GM13976 (cell line): ENCODE measurements around the gene IL36B.

ENCODE experiments used
- DNase-seq: peaks from one replicate; pipeline ENCODE4 v3.0.0; 2012; ENCODE audit warnings: low spot score
- in situ Hi-C: fragments of 300-500 bp; cut with MboI; formaldehyde crosslinking; loops from one replicate; pipeline ENCODE4 v1.12.0; 2022; ENCODE audit warnings: low sequenced_read_pairs, mixed read lengths, inconsistent platforms; ENCODE audit not compliant: unreplicated experiment
- TF ChIP-seq, protein P1 (sequence below): IDR thresholded peaks from 2 replicates; pipeline ENCODE4 v1.5.1; 2012; ENCODE audit warnings: borderline replicate concordance, mild to moderate bottlenecking; ENCODE audit not compliant: insufficient read depth; ENCODE audit errors: extremely low read depth, missing control alignments, control extremely low read depth

IL36B gene

DNA sequence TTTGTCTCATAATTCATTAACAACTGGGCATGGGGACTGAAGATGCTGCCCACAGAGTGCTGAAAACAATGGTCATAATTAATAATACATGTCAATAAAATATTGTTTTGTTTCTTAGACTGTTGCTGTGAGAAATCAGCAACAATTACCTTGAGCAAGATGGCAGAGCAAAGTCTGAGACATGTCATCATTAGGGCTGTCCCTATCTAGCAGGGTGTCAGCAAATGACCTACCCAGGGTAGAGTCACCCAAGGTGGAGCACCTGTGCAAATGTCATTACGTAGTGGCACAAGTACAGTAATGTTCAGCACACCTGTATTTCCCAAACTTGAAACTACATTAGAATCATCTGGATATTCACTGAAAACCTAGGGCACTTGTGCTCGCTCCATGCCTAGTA lies 58.0 kb downstream of the IL36B start:
- TF ChIP-seq, protein P1, sequence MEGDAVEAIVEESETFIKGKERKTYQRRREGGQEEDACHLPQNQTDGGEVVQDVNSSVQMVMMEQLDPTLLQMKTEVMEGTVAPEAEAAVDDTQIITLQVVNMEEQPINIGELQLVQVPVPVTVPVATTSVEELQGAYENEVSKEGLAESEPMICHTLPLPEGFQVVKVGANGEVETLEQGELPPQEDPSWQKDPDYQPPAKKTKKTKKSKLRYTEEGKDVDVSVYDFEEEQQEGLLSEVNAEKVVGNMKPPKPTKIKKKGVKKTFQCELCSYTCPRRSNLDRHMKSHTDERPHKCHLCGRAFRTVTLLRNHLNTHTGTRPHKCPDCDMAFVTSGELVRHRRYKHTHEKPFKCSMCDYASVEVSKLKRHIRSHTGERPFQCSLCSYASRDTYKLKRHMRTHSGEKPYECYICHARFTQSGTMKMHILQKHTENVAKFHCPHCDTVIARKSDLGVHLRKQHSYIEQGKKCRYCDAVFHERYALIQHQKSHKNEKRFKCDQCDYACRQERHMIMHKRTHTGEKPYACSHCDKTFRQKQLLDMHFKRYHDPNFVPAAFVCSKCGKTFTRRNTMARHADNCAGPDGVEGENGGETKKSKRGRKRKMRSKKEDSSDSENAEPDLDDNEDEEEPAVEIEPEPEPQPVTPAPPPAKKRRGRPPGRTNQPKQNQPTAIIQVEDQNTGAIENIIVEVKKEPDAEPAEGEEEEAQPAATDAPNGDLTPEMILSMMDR, result no peak
- in situ Hi-C loops, result no loop called here
- no peak for DNase-seq

DNA sequence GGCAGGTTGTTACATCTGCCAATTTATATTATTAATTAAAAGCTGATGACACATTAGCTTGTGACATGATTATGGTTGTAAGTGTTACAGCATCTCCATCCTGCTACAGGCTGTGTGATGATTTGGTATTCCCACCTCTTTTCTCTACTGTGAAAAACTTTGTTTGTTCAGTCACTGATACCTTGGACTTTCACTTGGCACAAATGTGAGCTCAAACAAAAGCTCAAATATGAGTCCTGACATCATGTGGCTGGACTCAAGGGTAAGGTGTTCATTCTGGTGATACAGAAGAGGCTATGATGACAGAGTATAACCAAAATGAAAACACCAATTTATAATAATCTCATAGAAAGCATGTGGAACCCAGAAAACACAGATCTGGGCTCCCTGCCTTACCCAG lies 58.8 kb downstream of the IL36B start:
- in situ Hi-C loops, result no loop called here
- TF ChIP-seq, protein P1, result no peak
- no peak for DNase-seq

DNA sequence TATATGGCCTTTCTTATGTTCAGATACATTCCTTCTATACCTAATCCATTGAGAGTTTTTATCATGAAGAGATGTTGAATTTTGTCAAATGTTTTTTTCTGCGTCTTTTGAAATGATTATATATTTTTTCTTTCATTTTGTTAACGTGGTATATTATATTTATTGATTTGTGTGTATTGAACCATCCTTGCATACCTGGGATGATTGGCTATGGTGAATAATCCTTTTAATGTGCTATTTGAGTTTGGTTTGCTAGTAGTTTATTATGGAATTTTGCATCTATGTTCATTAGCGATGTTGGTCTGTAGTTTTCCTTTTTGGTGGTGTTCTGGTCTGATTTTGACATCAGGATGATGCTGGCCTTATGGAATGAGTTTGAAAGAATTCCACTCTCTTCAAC lies 63.1 kb downstream of the IL36B start:
- in situ Hi-C loops, result no loop called here
- TF ChIP-seq, protein P1, result no peak
- no peak for DNase-seq

DNA sequence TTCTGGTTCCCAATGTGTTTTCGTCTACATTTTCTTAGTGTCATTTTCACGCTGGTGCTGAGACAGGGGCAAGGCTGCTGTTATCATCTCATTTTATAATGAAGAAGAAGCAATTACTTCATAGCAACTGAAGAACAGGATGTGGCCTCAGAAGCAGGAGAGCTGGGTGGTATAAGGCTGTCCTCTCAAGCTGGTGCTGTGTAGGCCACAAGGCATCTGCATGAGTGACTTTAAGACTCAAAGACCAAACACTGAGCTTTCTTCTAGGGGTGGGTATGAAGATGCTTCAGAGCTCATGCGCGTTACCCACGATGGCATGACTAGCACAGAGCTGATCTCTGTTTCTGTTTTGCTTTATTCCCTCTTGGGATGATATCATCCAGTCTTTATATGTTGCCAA lies 67.6 kb downstream of the IL36B start:
- TF ChIP-seq, protein P1, result no peak
- in situ Hi-C loops, result no loop called here
- DNase-seq, result no peak

DNA sequence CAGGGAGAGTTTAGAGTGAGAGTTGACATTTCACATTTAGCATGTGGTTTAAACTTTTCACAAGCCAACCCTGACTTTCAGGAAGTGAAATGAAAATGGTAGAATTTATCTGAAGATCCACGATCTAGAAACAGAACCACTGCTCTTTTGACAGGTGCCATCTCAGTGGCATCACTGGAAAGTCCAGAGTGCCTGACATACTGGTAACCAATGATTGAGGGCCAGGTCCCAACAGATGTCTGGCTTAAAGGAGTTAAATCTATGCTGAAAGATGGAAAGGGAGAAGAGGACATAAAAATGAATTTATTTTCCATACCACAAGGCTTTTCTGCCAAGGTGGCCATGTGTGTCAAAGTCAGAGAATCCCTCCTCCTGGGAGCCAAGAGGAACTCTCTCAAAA lies 72.1 kb downstream of the IL36B start:
- no peak for DNase-seq
- TF ChIP-seq, protein P1, result no peak
- in situ Hi-C loops, result no loop called here

DNA sequence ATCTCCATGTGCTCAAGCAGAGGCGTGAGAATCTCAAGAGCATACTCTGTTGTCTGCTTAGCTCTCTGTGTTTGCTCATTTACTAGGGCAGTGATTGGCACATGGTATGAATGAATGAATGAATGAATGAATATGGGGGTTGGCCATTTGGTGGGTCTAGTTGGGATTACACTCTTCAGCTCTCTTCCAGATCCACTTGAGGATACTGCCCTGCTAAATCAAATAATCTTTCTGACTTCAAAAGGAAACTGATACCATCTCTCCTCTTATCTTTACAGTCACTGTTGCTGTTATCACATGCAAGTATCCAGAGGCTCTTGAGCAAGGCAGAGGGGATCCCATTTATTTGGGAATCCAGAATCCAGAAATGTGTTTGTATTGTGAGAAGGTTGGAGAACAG lies 72.9 kb downstream of the IL36B start:
- TF ChIP-seq, protein P1, result no peak
- in situ Hi-C loops, result no loop called here
- no peak for DNase-seq

DNA sequence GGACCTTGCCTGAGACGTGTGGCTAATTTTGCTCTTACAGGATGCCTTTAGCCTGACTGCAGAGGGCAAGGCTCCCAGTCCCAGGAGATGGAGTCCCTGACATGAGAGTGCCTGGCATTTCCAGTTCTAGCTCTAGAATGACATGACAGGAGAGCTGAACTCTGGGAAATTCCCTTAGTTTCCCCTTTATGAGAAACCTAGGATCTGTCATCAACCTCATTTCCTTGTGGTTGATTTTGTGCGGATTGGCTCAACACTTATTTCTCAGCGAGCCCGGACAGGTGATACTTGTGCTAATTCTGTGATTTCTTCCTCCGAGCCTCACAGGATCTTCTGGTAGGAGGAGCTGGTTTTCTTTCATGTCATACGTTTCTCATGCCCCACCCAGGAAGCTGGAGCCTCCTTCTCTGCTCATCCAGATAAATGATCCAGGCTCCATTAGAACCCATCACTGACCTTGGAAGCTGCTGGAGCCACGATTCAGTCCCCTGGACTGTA lies 75.1 kb downstream of the IL36B start, which contains the start of gene IL36G:
IL36G (plus strand) TSS at position 448 of the 498 bp plus-strand sequence. CDS start 633 bp downstream, outside the sequence.
- no peak for DNase-seq
- in situ Hi-C loops, result no loop called here
- TF ChIP-seq, protein P1, result no peak
